Measurements from ENCODE around the gene TRIO. TPM values are rescaled to one million over a fixed set of nuclear protein-coding genes. Genes with fewer than 3 reads are reported as not detected.
"Not testable (repeated sequence)": the region's sequence is repeated elsewhere in the genome, so short reads cannot be mapped to it uniquely, and the experiment has no call there.

TRIO gene
- total RNA-seq, 1 donor from 2014 or later: 111 TPM

DNA sequence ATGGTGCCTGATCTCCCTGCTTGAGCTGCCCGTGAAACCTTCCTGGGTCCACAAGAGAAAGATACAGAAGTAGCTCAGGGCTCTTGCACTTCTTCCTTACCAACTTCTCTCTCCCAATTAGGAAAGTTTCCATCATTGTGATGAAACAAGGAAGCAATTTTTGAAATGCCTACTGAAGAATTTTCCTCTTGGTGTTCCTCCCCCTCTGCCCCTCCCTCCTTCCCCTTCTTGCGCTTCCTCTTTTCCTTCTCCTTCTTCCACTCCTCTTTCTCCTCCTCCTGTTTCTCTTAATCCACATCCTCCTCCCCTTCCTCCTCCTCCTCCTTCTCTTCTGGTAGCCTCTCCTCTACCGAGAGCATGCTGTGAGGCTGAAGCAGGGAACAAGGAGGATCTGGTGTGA is 402.2 kb downstream of the TRIO start:
- DNase-seq (ENCODE audit: low spot score): no peak

DNA sequence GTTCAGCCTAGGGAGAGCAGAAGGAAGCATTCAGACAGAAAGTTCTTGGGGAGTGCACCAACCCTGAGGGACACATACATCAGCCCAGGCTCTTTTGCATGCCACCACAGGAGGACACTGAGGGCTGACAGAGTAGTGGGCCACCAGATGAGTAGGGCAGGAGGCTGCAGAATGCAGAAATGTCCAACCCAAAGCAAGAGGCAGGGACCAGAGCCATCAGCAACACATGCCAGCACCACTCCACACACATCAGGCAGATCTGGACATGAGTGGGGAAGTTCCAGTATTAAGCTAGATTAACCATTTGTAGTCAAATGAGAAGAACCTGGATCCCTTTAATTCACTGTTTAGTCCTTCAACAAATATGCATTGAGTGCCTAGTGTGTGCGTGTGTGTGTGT is 402.7 kb downstream of the TRIO start:
- DNase-seq (ENCODE audit: low spot score): no peak

DNA sequence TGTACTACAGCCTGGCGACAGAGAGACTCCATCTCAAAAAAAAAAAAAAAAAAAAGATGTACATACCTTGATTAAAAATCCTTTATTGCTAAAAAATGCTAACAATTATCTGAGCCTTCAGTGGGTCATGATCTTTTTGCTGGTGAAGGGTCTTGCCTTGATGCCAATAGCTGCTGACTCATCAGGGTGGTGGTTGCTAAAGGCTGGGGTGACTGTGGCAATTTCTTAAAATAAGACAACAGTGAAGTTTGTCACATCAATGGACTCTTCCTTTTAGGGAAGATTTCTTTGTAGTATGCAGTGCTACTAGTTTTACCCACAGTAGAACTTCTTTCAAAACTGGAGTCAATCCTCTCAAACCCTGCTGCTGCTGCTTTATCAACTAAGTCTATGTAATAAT is 404.5 kb downstream of the TRIO start:
- DNase-seq (ENCODE audit: low spot score): no peak

DNA sequence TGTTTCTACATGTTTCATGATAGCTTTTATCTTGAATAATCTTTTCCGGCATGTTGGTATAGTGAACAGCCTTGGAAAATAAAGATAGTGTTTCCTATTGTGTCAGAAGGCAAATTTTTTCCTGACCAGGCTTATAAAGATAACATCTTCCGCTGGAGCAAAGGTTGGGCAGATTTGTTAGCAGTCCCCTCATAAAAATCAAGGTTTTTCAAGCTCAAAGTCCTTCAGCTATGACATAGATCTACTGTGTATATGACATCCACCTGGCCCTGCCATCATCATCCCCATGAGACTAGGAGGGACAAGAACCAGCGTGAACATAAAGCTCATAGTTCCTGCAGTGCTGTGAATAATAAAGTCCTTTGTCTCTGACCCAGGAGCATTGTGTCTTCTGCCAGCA is 408.1 kb downstream of the TRIO start:
- no peak for DNase-seq (ENCODE audit: low spot score)

DNA sequence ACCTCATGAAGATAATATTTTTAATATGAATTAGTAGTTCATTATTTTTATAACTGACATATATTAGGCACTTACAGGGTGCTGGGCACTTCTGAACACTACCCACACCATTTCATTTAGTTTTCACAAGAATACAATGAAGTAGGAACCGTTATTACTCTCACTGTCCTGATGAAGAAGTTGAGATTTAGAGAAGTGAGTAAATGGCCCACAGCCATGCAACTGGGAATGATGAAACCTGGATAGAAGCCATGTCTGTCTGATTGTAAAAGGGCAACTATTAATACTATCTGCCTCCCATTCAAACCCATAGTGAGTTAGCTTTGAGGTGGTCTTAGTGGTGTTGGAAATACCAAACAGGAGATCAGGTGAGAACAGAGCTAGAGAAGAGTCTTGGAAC is 408.9 kb downstream of the TRIO start:
- DNase-seq (ENCODE audit: low spot score): no peak

DNA sequence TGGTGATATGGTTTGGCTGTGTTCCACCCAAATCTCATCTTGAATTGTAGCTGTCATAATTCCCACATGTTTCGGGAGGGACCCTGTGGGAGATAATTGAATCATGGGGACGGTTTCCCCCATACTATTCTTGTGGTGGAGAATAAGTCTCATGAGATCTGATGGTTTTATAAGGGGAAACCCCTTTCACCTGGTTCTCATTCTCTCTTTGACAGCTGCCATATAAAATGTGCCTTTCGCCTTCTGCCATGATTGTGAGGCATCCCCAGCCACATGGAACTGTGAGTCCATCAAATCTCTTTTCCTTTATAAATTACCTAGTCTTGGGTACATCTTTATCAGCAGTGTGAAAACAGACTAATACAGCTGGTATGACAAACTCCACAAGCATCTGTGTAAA is 411.1 kb downstream of the TRIO start:
- DNase-seq (ENCODE audit: low spot score): not testable (repeated sequence)

DNA sequence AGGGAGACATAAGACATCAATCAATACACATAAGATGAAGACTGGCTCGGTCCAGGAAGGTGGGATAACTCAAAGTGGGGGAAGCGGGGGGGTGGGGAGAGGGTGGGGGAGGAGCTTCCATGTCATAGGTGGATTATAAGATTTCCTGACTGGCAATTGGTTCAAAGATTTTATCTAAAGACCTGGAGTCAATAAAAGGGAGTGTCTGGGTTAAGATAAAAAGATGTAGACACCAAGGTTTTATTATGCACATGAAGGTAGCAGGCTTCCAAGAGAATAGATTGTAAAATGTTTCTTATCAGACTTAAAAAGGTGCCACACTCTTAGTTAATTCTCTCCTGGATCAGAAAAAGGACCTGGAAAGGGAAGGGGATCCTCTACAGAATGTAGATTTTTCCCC is 412.9 kb downstream of the TRIO start:
- DNase-seq (ENCODE audit: low spot score): no peak

DNA sequence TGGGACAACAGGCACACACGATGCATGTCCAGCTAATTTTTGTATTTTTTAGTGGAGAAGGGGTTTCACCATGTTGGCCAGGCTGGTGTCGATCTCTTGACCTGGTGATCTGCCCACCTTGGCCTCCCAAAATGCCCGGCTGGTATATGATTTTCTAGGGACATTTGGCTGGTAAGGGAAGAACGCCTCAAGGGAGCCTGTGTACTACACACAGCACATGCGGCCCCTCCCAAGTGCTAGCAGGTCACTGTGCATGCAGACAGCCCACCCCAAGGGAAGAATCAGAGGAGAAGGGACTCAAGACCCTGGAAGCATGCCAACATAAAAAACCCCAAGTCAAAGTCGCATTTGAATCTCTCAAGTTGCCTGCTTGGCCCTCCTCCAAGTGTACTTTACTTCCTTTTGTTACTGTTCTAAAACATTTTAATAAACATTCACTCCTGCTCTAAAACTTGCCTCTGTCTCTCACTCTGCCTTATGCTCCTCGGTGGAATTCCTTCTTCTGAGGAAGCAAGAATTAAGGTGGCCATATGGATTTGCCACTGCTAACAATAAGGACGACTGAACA is 414.1 kb downstream of the TRIO start:
- peak; percentile 21 for DNase-seq (ENCODE audit: low spot score)

DNA sequence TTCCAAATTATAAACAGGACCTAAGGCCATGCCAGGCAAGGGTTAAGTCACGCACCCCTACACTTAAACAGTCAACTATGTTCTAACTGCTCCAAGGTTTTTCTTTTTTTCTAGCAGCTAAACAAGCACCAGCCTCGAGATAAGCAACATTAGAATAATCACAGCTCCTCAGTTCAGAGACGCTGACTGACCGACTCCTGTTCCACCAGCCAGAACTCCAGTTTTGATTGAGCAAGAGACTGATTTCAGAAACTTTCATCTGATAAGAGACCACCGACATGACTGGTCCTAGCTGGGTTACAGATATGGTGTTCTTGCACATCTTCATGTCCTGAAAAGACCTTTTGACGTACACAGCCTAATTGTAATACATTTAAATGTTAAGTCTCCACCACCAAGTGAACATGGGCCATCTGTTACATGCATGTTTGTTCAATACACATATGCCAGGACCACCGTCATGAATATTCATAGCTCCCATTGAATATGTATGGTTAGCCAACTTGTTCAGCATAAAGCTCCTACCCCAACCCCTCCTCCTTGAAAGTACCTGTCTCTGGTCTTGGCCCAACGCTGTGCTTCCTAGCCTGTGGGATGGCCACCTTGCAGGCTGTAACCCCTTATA is 414.8 kb downstream of the TRIO start:
- no peak for DNase-seq (ENCODE audit: low spot score)

Other genes with a start within 250 kb of the TRIO start
- gene DNAH5, start 198.7 kb upstream of the TRIO start, total RNA-seq: 1.8 TPM